Neural cell (in vitro differentiated cells): ENCODE data around the gene MTFP1. TPM values are rescaled to one million over a fixed set of nuclear protein-coding genes. Genes with fewer than 3 reads are reported as not detected.

Experiments used
- H2AFZ ChIP-seq: fragments of 200-600, 300-800 bp; sonication (generic), shearing (Covaris generic); 2 replicates; pipeline ENCODE4 v1.6.0; 2014; ENCODE audit warnings: low read depth, mild to moderate bottlenecking, antibody characterized with exemption, low read length, moderate library complexity
- H3F3A ChIP-seq: fragments of 200-600 bp; shearing (Covaris generic); 2 replicates; pipeline ENCODE4 v1.6.1; 2016; ENCODE audit warnings: mild to moderate bottlenecking, moderate library complexity, mixed read lengths, antibody characterized with exemption, low read length; ENCODE audit not compliant: insufficient read depth, poor library complexity, severe bottlenecking
- H3K27ac ChIP-seq: fragments of 200-600, 300-800 bp; sonication (generic), shearing (Covaris generic); 2 replicates; pipeline ENCODE4 v1.5.1; 2014; ENCODE audit warnings: mild to moderate bottlenecking, low read length, moderate library complexity
- H3K27me3 ChIP-seq: fragments of 300-800, 200-600 bp; sonication (generic), shearing (Covaris generic); 2 replicates; pipeline ENCODE4 v1.6.0; 2014; ENCODE audit warnings: mild to moderate bottlenecking, low read depth, low read length, moderate library complexity; ENCODE audit not compliant: insufficient read depth
- H3K36me3 ChIP-seq: fragments of 300-800, 200-600 bp; sonication (generic), shearing (Covaris generic); 2 replicates; pipeline ENCODE4 v1.5.1; 2014; ENCODE audit warnings: mild to moderate bottlenecking, antibody characterized with exemption, low read length, moderate library complexity; ENCODE audit not compliant: insufficient read depth
- H3K4me2 ChIP-seq: fragments of 300-800, 200-600 bp; sonication (generic), shearing (Covaris generic); 2 replicates; pipeline ENCODE4 v1.6.0; 2014; ENCODE audit warnings: mild to moderate bottlenecking, low read length
- H3K4me3 ChIP-seq: fragments of 300-800, 200-600 bp; sonication (generic), shearing (Covaris generic); 2 replicates; pipeline ENCODE4 v1.5.1; 2014; ENCODE audit warnings: mild to moderate bottlenecking, low read length, moderate library complexity
- H3K79me2 ChIP-seq: fragments of 200-600 bp; shearing (Covaris generic); replicated peaks from 2 replicates; pipeline ENCODE4 v1.6.0; 2014; ENCODE audit warnings: mild to moderate bottlenecking, low read length, moderate library complexity; ENCODE audit not compliant: insufficient read depth
- H3K9ac ChIP-seq: fragments of 300-800, 200-600 bp; sonication (generic), shearing (Covaris generic); 2 replicates; pipeline ENCODE4 v1.6.1; 2016; ENCODE audit warnings: mild to moderate bottlenecking, low read length, mixed read lengths
- H3K9me2 ChIP-seq: fragments of 200-600 bp; shearing (Covaris generic); 2 replicates; pipeline ENCODE4 v1.6.1; 2016; ENCODE audit warnings: mild to moderate bottlenecking, low read length, mixed read lengths; ENCODE audit not compliant: insufficient read depth
- H3K9me3 ChIP-seq: fragments of 200-600, 300-800 bp; sonication (generic), shearing (Covaris generic); 2 replicates; pipeline ENCODE4 v1.6.1; 2016; ENCODE audit warnings: mild to moderate bottlenecking, mixed run types, low read length, moderate library complexity, mixed read lengths
- H4K20me1 ChIP-seq: fragments of 200-600 bp; shearing (Covaris generic); 2 replicates; pipeline ENCODE4 v1.6.1; 2016; ENCODE audit warnings: mild to moderate bottlenecking, mixed run types; ENCODE audit not compliant: insufficient read depth
- EP300 ChIP-seq: fragments of 450-650 bp; conservative IDR thresholded peaks from 2 replicates; pipeline ENCODE4 v1.6.1; 2014; ENCODE audit warnings: antibody characterized with exemption, mild to moderate bottlenecking, moderate library complexity; ENCODE audit not compliant: poor library complexity, severe bottlenecking
- EZH2 ChIP-seq: fragments of 200-600, 300-800 bp; shearing (Covaris generic), sonication (generic); IDR thresholded peaks from 2 replicates; pipeline ENCODE4 v1.6.1; 2014; ENCODE audit warnings: antibody characterized with exemption, low read length, borderline replicate concordance, mild to moderate bottlenecking; ENCODE audit not compliant: insufficient read depth, poor library complexity, severe bottlenecking
- MXI1 ChIP-seq: fragments of 450-650 bp; conservative IDR thresholded peaks from 2 replicates; pipeline ENCODE4 v1.6.1; 2014; ENCODE audit warnings: antibody characterized with exemption, mild to moderate bottlenecking; ENCODE audit not compliant: poor library complexity, severe bottlenecking
- POLR2AphosphoS5 ChIP-seq: IDR thresholded peaks from 2 replicates; pipeline ENCODE4 v1.6.1; 2012
- RAD21 ChIP-seq: fragments of 450-650 bp; conservative IDR thresholded peaks from 2 replicates; pipeline ENCODE4 v1.6.1; 2014; ENCODE audit warnings: antibody characterized with exemption, mild to moderate bottlenecking, moderate library complexity
- REST ChIP-seq: IDR thresholded peaks from 2 replicates; pipeline ENCODE4 v1.6.1; 2012; ENCODE audit warnings: borderline replicate concordance
- SMC3 ChIP-seq: fragments of 450-650 bp; conservative IDR thresholded peaks from 2 replicates; pipeline ENCODE4 v1.6.1; 2014; ENCODE audit warnings: antibody characterized with exemption, mild to moderate bottlenecking, moderate library complexity; ENCODE audit not compliant: poor library complexity
- TAF1 ChIP-seq: IDR thresholded peaks from 2 replicates; pipeline ENCODE4 v1.6.1; 2012; ENCODE audit warnings: low read depth
- polyA plus RNA-seq: library from polyadenylated mRNA; depleted of rRNA; stranded (reverse); fragments of >200 nt; gene quantifications from 2 replicates; pipeline ENCODE4 v1.2.3, GENCODE V29; 2014
- TF ChIP-seq, protein P1 (sequence below): fragments of 450-650 bp; IDR thresholded peaks from 2 replicates; pipeline ENCODE4 v1.5.1; 2014; ENCODE audit warnings: antibody characterized with exemption, mild to moderate bottlenecking, moderate library complexity; ENCODE audit not compliant: poor library complexity, severe bottlenecking

Gene MTFP1
- polyA plus RNA-seq, 1 donor from 2014 or later = 8.1 TPM

DNA sequence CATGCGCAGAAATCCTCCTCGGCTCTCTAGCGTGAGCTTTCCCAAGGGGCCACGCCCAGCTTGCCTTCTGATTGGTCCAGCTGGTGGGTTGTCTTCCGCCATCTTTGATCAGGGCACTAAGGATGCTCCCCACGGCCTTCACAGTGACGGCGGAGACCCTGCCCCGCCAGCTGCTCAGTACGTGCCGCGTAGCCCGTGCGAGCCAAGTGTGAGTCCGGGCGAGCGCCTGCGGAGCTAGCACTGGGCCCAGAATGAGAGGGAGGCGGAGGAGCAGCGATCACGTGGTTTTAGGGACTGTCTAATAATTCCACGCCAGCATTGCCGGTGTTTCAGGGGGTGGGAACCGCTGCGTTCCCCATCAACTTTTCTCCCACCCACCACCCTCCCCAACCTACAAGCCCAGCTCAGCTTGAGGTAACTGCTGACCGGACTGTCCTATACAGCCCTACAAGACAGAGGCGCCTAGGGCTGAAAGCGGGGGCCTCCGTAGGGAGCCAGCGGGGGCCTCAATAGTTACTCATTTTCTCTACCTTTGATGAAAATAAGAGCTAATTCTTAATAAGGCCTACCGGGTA lies 1.5 kb upstream of the MTFP1 start:
- peak overlapping the region; percentile 89 for H3K9ac ChIP-seq
- no peaks in the 10 kb centered on the region for H3K9me3 ChIP-seq
- H3K36me3 ChIP-seq = no peaks in the 10 kb centered on the region
- TF ChIP-seq EP300 (peak; percentile 74), POLR2AphosphoS5 (peak; percentile 34), RAD21 (peak; percentile 18), REST (peak; percentile 8), MXI1 (peak; percentile 68), EZH2 (no peak), SMC3 (peak; percentile 46), TAF1 (no peak)
- TF ChIP-seq, protein P1, sequence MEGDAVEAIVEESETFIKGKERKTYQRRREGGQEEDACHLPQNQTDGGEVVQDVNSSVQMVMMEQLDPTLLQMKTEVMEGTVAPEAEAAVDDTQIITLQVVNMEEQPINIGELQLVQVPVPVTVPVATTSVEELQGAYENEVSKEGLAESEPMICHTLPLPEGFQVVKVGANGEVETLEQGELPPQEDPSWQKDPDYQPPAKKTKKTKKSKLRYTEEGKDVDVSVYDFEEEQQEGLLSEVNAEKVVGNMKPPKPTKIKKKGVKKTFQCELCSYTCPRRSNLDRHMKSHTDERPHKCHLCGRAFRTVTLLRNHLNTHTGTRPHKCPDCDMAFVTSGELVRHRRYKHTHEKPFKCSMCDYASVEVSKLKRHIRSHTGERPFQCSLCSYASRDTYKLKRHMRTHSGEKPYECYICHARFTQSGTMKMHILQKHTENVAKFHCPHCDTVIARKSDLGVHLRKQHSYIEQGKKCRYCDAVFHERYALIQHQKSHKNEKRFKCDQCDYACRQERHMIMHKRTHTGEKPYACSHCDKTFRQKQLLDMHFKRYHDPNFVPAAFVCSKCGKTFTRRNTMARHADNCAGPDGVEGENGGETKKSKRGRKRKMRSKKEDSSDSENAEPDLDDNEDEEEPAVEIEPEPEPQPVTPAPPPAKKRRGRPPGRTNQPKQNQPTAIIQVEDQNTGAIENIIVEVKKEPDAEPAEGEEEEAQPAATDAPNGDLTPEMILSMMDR = no peak
- no peaks in the 10 kb centered on the region for H3F3A ChIP-seq
- H3K27ac ChIP-seq = peak overlapping the region; percentile 93
- H3K79me2 ChIP-seq = no peaks in the 10 kb centered on the region
- no peak overlapping the region for H2AFZ ChIP-seq
- no peaks in the 10 kb centered on the region for H4K20me1 ChIP-seq
- H3K4me3 ChIP-seq = peak overlapping the region; percentile 83
- peak overlapping the region; percentile 15 for H3K4me2 ChIP-seq
- H3K27me3 ChIP-seq = no peaks in the 10 kb centered on the region
- no peaks in the 10 kb centered on the region for H3K9me2 ChIP-seq

- no peaks in the 10 kb centered on the region for H4K20me1 ChIP-seq
- no peak overlapping the region for H2AFZ ChIP-seq
- H3K4me3 ChIP-seq = peak overlapping the region; percentile 83
- H3K79me2 ChIP-seq = no peaks in the 10 kb centered on the region
- no peaks in the 10 kb centered on the region for H3F3A ChIP-seq
- H3K36me3 ChIP-seq = no peaks in the 10 kb centered on the region
- TF ChIP-seq TAF1 (no peak), MXI1 (no peak), POLR2AphosphoS5 (no peak), SMC3 (no peak), REST (no peak), EP300 (no peak), EZH2 (no peak), RAD21 (no peak)
- TF ChIP-seq, protein P1 = no peak
- no peaks in the 10 kb centered on the region for H3K9me2 ChIP-seq
- H3K9me3 ChIP-seq = no peaks in the 10 kb centered on the region
- H3K9ac ChIP-seq = peak overlapping the region; percentile 53
- H3K27ac ChIP-seq = peak overlapping the region; percentile 93
- H3K4me2 ChIP-seq = peak overlapping the region; percentile 15
- no peaks in the 10 kb centered on the region for H3K27me3 ChIP-seq
Measured at GRCh38 chr22:30424534-30425326, 838 bp upstream of the MTFP1 start.
